ENCODE measurements around the gene OSBPL5.

DNA sequence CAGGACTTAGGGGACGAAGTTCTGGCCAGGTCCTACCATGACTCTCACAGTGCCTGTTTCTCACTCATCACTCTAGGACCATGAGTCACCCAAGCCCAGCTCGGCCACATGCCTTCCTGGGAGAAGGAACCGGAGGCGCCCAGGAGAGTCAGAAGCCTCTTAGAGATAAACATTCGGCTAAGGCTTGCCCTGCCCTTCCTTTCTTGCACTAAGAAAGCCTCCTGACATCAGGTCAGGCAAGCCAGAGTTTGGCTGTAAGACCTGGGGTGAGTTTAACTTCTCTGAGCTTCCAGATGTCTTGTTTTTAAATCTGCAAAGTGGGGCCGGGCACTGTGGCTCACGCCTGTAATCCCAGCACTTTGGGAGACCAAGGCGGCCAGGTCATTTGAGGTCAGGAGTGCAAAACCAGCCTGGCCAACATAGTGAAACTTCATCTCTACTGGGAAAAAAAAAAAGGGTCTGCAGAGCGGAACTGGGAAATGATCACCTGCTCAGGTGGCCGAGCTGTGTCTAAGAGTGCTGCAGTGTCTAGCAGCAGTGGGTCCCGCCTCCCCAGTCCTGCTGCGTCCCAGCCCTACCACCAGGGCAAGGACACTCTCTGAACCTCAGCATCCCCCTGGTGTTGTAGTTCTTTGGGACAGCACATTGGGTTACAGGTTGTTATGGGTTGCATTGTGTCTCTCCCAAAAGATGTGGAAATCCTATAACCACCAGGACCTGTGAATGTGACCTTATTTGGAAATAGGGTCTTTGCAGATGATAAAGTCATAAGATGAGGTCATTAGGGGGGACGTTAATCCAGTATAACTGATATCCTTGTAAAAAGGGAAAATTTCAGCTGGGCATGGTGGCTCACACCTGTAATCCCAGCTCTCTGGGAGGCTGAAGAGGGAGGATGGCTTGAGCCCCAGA, 106.1 kb downstream of the OSBPL5 start:
- TF ChIP-seq EP300 (IDR thresholded peaks at IDR 0.05; ENCODE audit: borderline replicate concordance) (no peak), FOXM1 (IDR thresholded peaks at IDR 0.05; ENCODE audit: borderline replicate concordance, low read depth) (no peak), RAD21 (IDR thresholded peaks at IDR 0.05; ENCODE audit: low read depth) (no peak), TCF12 (IDR thresholded peaks at IDR 0.05; ENCODE audit: low read depth) (no peak), TAF1 (IDR thresholded peaks at IDR 0.05; ENCODE audit: low read depth) (no peak)
- TF ChIP-seq, protein P1, sequence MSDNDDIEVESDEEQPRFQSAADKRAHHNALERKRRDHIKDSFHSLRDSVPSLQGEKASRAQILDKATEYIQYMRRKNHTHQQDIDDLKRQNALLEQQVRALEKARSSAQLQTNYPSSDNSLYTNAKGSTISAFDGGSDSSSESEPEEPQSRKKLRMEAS (IDR thresholded peaks at IDR 0.05), result no peak

All from Ishikawa (cell line).